Measurements from ENCODE around the gene BBOX1.

DNA sequence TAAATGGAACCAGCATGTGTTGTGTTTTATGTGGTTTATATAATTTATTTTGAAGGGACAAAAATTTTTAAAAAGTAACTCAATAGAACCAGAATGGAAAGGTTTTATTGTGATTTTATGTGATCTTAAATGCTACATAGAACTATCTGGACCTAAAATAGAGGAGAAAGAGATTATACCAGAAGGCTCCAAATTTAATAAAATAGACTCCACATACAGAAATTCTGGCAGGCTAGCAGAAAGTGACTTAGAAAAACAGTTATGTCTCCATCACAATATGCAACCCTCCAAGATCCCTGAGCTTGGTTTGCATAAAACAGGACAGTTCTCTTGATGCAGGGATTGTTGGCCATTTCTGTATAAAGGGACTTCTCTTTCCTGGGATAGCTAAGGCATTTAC is 107.9 kb downstream of the BBOX1 start:
- TF ChIP-seq CTCF (IDR thresholded peaks at IDR 0.05) (no peak), POLR2A (IDR thresholded peaks at IDR 0.05) (no peak)
